ENCODE results near the gene NEGR1.

Gene NEGR1

GRCh38 chr1:71835442-71835813 is 446.9 kb downstream of the NEGR1 start:
- no peak for DNase-seq

- DNase-seq, result no peak
Measured at GRCh38 chr1:71834601-71835441, 447.5 kb downstream of the NEGR1 start.

DNA sequence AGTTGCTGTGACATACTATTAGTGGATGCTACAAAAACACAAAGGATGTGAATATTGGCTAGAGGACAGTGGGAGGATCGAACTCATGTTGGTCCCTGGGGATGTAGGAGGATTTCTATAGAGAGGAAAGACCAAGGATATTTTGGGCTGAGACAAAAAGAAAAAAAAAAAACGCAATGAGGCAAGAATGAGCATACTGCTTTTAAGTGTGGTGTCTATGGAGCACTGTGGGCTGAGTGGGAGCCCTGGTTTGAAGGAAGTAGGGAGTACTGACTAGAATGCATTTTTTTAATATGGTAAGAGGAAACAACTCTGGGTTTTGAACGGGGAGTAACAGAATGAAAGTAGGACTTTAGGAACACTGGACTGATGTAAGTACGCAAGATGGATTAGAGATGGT is 450.7 kb downstream of the NEGR1 start:
- DNase-seq, result no peak

- DNase-seq, result no peak
Measured at GRCh38 chr1:71829346-71829745, 453.0 kb downstream of the NEGR1 start.

GRCh38 chr1:71828431-71829012 is 453.8 kb downstream of the NEGR1 start:
- DNase-seq, result no peak

DNA sequence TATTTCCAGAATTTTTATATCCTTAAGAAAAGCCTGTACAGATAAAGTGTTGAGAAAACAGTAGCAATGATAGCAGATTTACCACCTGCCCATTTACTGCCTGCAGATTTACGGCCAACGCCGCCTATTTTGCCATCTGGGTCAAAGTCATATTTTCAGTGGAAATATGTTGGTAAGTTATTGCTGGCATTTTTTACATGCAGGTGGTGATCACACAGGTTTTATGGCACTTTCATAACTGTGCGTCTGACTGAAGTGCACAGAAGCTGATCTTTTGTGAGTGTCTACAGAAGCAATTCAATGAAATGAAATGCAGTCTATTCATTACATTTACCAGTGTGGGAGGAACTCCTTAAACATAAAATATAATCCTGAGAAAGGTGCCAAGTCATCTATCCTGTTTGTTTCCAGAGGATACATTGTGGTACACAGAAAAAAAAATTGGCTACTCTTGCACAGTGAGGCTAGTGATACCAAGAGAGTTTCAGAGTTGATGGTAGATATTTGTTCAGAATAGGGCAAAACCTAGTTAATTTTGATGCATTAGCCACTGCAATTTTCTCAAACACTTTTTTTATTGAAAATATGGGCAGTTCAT is 458.5 kb downstream of the NEGR1 start:
- DNase-seq, result no peak

DNA sequence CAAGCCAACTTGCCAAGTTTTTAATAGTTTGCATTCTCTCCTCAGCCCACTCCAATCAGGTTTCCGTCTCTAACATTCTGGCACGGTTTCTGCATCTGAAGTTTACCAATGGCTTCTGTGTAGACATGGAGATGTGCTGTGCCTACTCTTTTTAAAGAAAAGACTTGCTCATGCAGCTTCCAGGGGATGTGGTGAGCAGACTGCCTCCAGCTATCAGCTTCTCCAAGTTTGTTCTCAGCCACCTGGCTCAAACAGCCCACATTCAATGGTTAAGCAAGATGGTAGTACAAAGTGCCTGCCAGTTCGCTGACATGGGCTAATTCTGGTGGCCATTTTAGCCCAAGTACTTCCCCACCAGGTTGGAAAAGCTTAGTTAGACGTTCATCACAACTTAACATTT is 465.3 kb downstream of the NEGR1 start:
- no peak for DNase-seq

DNA sequence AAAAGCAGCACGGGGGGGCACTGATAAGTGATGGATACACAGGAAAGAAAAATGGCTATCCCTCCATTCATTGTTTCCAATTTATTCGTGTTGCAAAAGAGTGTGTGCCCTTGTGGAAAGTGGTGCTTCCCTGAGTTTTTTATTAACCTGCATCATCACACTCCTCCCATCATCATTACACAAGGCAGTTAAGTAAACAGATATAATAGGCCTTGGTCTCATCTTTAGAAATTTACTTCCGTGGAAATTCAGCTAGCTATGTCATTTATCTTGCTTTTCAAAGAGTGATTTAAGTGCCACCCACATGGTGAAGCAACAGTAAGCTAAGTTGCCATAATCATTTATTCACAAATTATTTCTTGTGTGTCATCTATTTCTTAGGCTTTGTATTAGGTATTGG is 473.3 kb downstream of the NEGR1 start:
- DNase-seq, result no peak

DNA sequence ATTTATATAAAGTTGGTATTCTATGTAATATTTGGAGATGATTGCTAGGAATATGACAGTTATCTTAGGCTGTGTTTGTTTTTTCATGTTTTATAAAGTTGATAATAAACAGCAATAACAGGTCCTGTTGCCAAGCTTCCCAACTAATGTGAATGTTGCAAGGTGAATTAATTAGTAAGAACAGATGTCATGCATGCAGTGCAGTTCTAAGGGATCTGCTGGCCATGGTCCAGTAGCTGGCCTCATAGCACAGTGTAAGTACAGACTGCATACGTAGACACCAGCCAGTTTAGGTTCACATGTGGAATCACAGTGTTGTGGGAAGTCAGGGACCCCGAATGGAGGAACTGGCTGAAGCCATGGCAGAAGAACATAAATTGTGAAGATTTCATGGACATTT is 478.2 kb downstream of the NEGR1 start:
- no peak for DNase-seq

GRCh38 chr1:71796006-71796405 is 486.3 kb downstream of the NEGR1 start:
- DNase-seq, result no peak

- DNase-seq, result no peak
Measured at GRCh38 chr1:71792264-71792663, 490.1 kb downstream of the NEGR1 start.

DNA sequence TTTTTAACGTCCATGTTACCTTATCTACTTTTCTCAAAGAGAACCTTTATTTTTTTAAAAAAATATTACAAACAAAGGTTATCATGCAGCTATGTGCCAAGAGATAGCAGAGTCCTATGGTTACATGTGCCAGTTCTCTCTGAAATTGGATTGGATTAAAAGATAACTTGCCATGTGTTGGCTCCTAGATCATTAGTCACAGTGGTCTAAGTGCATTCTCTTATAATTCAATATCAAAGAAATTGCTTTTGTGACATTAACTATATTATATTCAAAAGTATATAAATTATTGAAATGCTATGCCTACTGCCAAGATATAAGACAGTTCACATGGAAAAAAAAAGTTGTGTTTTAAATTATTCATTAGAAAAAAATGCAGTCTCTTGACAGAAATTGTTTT is 494.2 kb downstream of the NEGR1 start:
- DNase-seq, result no peak

DNA sequence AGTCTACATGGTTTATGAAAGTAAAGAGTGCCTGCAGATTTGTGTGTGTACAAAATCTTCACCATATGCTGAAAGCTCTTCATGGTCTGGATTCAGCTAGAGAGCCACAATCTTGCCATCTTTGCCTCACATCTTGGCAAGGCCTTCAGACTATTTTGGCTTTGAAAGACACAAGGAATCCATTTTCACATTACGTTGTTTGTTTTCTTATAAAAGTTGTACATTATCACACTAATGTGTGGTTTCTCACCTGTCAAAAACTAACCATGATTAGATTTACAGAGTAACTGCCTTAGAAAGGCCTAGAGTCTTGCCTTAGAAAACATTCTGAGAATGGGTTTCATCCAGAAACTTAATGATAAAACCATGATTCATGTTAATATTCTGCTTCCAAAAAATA is 494.6 kb downstream of the NEGR1 start:
- DNase-seq, result no peak

- no peak for DNase-seq
Measured at GRCh38 chr1:71786218-71786617, 496.1 kb downstream of the NEGR1 start.

DNA sequence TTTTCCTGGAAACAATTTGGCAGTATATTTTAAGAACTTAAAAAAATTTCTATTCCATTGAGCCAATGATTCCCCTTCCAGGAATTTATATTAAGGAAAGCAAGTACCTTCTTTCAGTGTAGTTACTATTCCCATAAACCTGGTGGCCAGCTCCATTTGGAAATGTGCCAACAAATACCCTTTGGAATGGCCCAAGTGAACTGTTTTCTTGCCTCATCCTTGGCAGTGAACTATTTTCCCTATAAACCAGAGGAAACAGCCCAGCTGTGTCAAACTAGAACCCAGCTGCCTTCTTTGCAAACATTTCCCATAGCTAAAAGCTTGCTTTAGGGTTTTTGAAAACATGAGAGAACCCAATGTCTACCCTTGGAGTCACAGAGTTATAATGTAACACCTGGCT is 496.9 kb downstream of the NEGR1 start:
- DNase-seq, result no peak

- no peak for DNase-seq
Measured at GRCh38 chr1:71785000-71785399, 497.3 kb downstream of the NEGR1 start.

DNA sequence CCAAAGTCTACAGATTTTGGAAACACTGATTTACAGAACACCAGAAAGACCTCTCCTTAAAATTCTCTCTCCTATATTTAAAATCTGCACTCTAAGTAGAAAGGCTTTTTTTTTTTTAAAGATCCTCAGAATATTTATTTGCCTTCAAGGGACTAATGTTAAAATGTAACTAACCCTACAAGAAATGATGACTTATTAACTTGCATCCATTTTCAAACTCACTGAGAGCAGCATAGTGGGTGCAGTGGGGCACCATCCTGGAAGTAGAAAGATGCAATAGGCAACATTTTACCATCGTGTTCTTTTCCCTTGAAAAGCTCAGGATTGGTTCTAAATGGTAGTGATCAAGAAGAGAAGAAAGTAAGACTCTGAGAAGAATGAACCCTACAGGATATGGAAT is 498.1 kb downstream of the NEGR1 start:
- no peak for DNase-seq

GRCh38 chr1:71783071-71783470 is 499.3 kb downstream of the NEGR1 start:
- no peak for DNase-seq

GRCh38 chr1:71781450-71781849 is 500.9 kb downstream of the NEGR1 start:
- no peak for DNase-seq

DNA sequence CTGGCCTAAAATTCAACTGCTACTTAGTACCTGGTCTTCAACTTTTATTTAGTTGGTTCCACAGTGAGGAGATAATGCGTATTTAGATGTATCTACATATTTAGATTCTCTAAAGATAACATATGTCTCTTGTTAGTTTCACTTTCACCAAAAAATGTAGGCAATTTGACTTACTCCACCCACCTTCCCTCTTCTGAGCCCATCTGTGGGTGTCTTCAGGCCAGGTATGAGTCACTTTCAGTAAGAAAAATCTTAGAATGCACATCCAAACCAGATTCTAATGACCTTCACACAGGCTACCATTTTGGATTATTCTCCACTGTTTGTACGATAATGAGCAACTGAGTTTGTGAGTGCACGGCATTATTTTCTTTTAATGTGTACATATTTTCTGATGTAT is 501.7 kb downstream of the NEGR1 start:
- no peak for DNase-seq

DNA sequence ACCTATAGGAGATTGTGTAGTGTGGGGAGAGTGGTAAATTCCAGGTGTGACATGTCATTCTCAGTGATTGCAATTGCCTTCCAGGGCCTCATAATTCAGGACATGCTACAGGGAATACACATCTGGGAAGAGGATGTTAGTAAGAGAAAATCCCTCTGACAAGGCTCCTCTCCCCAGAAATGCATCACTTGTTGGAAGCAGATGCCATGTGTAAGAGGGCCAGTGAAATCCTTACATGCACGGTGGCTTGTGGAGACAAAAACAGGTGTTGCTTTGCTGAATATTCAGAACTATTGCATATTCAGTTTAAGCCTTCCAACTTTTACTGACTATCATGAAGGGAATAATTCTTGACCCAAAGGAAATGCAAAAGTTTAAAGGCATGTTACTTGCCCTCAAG is 503.4 kb downstream of the NEGR1 start:
- DNase-seq, result no peak

- DNase-seq, result no peak
Measured at GRCh38 chr1:71777094-71777493, 505.2 kb downstream of the NEGR1 start.

GRCh38 chr1:71774705-71775104 is 507.6 kb downstream of the NEGR1 start:
- DNase-seq, result no peak

DNA sequence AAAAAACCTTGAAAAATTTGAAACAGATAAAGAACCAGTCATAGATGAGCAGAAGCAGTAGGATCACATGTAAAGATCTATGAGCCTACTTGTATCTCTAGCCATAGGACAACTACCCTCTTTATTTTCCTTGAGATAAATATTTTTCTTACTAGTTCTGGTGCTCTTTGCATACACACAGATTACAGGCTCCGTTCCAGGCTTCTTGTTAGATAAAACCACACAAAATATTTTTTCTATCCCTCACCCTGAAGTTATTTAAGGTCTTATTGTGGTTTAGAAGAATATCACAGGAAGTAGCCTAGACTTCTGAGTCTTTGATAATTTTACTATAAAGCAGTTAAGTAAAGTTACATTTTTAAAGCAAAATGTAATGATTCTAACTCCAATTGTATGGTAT is 512.2 kb downstream of the NEGR1 start:
- DNase-seq, result no peak

DNA sequence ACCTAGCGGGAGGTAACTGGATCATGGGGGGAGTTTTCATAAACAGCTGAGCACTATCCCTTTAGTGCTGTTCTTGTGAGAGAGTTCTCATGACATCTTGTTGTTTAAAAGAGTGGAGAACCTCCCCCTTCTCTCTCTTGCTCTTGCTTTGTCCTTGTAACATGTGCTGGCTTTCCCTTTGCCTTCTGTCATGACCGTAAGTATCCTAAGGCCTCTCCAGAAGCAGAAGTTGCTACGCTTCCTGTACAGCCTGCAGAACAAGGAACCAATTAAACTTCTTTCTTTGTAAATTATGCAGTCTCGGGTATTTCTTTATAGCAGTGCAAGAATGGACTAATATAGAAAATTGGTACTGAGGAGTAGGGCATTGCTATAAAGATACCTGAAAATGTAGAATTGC is 515.6 kb downstream of the NEGR1 start:
- no peak for DNase-seq

All from stimulated activated naive CD4-positive, alpha-beta T cell treated with Interleukin-2 at 50 U/mL for 16 hours (primary cell).